Skeletal muscle satellite cell (primary cell): ENCODE data around the gene ZNF579.

Experiments
- H3K27me3 ChIP-seq: 2 replicates; pipeline ENCODE4 v1.7.0; 2013; ENCODE audit warnings: low read length; ENCODE audit not compliant: control insufficient read depth, insufficient read depth
- H3K36me3 ChIP-seq: 2 replicates; pipeline ENCODE4 v1.7.0; 2013; ENCODE audit warnings: mild to moderate bottlenecking, control low read depth, low read length; ENCODE audit not compliant: insufficient read depth
- H3K4me1 ChIP-seq: 2 replicates; pipeline ENCODE4 v1.7.0; 2013; ENCODE audit warnings: low read length; ENCODE audit not compliant: control insufficient read depth, insufficient read depth
- H3K4me2 ChIP-seq: 2 replicates; pipeline ENCODE4 v1.7.0; 2013; ENCODE audit warnings: mild to moderate bottlenecking, low read length
- H3K4me3 ChIP-seq: 2 replicates; pipeline ENCODE4 v1.7.0; 2013; ENCODE audit warnings: low read length
- H3K9ac ChIP-seq: 2 replicates; pipeline ENCODE4 v1.7.0; 2013; ENCODE audit warnings: mild to moderate bottlenecking, low read depth, low read length, moderate library complexity
- H3K9me3 ChIP-seq: replicated peaks from 2 replicates; pipeline ENCODE4 v1.7.0; 2013; ENCODE audit warnings: mild to moderate bottlenecking, control low read depth, low read length

The ZNF579 gene

DNA sequence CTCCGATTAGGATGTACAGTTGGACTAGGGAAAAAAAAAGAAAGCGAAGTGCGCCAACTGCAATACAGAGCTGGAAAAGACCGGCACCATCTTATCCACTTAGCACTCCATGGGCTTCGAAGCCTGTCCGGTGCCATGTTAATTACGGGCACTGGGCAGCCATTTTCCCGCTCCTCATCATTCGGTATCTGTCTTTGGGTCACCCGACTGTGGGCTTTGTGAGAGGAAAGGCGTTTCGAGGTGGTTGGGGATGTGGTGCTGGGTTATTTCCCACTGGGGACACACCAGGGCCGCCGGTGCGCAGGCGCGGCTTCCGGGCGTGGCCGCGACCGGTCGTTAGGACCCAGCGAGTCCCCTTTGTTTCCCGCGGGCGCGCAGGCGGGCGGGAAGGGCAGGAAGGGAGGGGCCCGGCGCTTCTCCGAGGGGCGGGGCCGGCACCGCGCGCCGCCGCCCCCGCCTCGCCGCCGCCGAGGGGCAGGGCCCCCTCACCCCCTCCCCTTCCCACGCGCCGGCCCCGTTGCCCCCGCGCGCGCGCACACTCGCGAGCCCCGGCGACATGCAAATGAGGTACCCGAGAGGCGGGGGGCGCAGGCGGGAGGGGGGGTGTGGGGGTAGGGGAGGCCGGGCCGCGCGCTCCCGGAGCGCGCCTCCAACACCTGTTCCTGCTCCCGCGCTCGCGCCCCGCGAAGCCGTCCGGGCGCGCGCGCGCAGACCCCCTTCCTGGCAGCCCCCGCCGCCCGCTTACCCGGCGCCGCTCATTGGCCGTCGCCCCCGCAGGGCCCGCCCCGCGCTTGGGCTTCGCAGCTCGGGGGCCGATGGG, 19.4 kb upstream of the ZNF579 start, which contains the start of gene ZNF524:
Gene ZNF524 (plus strand): TSS at position 447 of the 820 bp plus-strand sequence. CDS start 1,825 bp downstream, outside the sequence.
- peaks cover 20% of the 10 kb centered on the region for H3K4me1 ChIP-seq
- peaks cover 25% of the 10 kb centered on the region for H3K36me3 ChIP-seq

DNA sequence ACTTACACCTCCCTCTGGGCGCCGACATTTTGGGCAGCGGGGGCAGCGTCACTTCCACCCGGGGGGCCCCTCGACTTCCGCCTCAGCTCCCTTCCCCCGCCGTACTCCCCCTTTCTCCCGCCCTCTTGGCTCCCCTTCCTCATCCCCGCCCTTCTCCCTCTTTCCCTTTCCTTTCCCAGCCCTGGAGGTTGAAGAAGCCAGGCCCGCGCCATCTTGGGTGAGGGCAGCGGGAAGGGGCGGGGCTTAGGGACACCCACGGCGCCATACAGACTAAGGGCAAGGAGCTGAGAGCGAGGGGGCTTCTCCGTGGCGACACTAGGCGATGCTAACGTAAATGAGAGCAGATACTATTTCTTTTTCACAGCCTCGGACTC, 18.8 kb upstream of the ZNF579 start, which contains the start of gene FIZ1:
Gene FIZ1 (minus strand): TSS at position 50 of the 374 bp plus-strand sequence. CDS start 1,652 bp downstream, outside the sequence.
- peaks cover 26% of the 10 kb centered on the region for H3K36me3 ChIP-seq
- peaks cover 16% of the 10 kb centered on the region for H3K4me1 ChIP-seq
- no peaks in the 10 kb centered on the region for H3K9me3 ChIP-seq
- peak within 1 kb of the TSS; percentile 100 for H3K4me3 ChIP-seq
- peak within 1 kb of the TSS; percentile 95 for H3K9ac ChIP-seq
- peak within 1 kb of the TSS; percentile 95 for H3K4me2 ChIP-seq
- H3K27me3 ChIP-seq: no peaks in the 10 kb centered on the region

More for the DNA sequence above, 19.4 kb upstream of the ZNF579 start, which contains the start of gene ZNF524:
- H3K9me3 ChIP-seq: no peaks in the 10 kb centered on the region
- peak within 1 kb of the TSS; percentile 100 for H3K4me3 ChIP-seq
- H3K9ac ChIP-seq: peak within 1 kb of the TSS; percentile 95
- H3K27me3 ChIP-seq: no peaks in the 10 kb centered on the region
- peak within 1 kb of the TSS; percentile 95 for H3K4me2 ChIP-seq

DNA sequence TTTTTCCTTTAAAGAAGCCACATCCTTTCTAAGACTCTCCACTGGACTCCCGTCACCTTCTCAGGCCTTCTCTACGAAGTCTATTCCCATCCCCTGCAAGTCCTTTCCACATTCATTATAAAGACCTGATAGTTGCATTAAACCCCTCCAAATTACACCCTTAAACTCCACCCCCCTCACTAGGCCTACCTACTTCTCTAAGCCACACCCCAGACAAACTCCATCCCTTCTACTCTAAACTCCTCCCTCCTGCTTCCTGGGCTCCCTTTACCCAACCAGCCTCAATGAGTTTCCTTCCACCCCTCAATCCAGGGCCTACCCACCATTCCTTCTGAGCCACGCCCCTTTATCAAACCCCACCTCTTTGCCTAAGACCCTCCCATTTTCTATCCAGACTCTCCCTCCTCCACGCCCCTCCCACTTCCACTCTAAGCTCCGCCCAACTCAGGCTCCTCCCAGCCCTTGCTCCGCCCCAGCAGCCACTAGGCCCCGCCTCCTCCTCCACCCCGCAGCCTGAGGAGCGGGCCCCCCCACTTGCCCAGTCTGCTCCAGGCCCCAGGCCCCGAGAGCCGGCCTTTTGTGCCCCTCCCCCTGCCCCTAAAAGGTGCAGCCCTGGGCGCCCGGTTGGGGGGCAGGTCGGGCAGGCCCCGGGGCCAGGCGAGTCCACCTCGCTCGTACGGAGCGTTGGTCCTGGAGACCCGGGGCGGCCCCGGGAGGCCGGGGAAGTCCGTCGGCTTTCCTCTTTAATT, 18.2 kb upstream of the ZNF579 start:
- Histone ChIP-seq H3K4me1 (peaks cover 14% of the 10 kb centered on the region), H3K27me3 (no peaks in the 10 kb centered on the region), H3K36me3 (peaks cover 26% of the 10 kb centered on the region), H3K9me3 (no peaks in the 10 kb centered on the region), H3K4me2 (peak overlapping the region; percentile 88), H3K4me3 (peak overlapping the region; percentile 100), H3K9ac (peak overlapping the region; percentile 95)

DNA sequence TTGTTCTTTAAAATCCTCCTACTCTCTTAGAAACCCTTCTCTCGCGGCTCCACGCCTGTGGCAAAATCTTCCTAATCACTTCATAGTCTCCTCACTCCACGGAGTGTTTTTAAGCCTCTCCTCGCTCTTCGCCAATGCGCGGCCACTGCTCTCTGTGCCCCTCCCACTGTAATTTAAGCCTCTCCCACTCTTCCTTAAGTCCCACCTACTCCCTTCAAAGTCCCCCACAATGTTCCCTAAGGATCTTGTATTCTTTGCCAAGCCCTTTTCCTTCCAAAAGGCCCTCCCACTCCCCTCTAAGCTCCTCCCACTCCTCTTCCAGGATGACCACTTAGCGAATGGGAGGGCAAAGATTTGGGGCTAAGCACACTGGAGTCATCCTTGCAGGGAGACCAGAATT, 17.4 kb upstream of the ZNF579 start:
- no peaks in the 10 kb centered on the region for H3K27me3 ChIP-seq
- no peaks in the 10 kb centered on the region for H3K9me3 ChIP-seq
- H3K36me3 ChIP-seq: peaks cover 26% of the 10 kb centered on the region
- H3K4me2 ChIP-seq: peak overlapping the region; percentile 88
- H3K4me3 ChIP-seq: no peak overlapping the region
- peaks cover 14% of the 10 kb centered on the region for H3K4me1 ChIP-seq
- no peak overlapping the region for H3K9ac ChIP-seq

DNA sequence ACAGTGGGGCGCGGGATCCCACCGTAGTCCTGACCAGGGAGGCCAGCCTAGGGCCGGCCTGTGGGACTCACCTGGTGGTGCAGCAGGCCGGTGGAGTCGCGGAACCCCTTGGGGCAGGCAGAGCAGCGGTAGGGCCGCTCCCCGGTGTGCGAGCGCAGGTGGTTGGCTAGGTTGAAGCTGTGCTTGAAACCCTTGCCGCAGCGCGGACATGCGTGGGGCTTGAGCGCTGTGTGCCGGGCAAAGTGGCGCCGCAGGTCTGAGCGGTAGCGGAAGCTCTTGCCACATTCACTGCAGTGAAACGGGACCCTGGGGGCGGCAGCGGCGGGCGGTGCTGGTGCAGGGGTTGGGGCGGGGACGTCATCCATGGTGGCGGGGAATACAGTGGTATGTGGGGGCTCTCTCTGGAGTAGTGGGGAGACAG, 16.9 kb upstream of the ZNF579 start:
- H3K9ac ChIP-seq: no peak overlapping the region
- H3K36me3 ChIP-seq: peaks cover 26% of the 10 kb centered on the region

DNA sequence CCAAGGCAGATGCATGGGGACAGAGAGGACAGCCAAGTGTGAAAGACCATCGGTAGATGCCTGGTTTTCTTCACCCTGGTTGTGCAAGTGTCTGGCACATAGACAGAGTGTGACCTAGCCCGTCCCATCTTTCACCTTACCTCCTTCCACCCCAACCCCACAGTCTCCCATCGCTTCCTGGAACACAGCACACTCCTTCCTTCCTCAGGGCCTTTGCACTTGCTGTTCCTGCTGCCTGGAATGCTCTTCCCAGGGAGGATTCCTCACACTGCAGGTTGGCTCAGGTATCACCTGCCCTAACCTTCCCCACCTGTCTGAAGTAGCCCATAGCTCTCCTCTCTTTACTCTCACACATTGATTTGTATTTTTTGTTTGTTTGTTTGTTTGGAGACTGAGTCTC, 15.7 kb upstream of the ZNF579 start:
- no peak overlapping the region for H3K9ac ChIP-seq
- peaks cover 26% of the 10 kb centered on the region for H3K36me3 ChIP-seq
- no peaks in the 10 kb centered on the region for H3K27me3 ChIP-seq
- peaks cover 11% of the 10 kb centered on the region for H3K4me1 ChIP-seq
- no peak overlapping the region for H3K4me2 ChIP-seq
- no peak overlapping the region for H3K4me3 ChIP-seq
- H3K9me3 ChIP-seq: no peaks in the 10 kb centered on the region

More for the DNA sequence above, 16.9 kb upstream of the ZNF579 start:
- Histone ChIP-seq H3K4me3 (no peak overlapping the region), H3K27me3 (no peaks in the 10 kb centered on the region), H3K9me3 (no peaks in the 10 kb centered on the region), H3K4me2 (no peak overlapping the region), H3K4me1 (peaks cover 14% of the 10 kb centered on the region)

DNA sequence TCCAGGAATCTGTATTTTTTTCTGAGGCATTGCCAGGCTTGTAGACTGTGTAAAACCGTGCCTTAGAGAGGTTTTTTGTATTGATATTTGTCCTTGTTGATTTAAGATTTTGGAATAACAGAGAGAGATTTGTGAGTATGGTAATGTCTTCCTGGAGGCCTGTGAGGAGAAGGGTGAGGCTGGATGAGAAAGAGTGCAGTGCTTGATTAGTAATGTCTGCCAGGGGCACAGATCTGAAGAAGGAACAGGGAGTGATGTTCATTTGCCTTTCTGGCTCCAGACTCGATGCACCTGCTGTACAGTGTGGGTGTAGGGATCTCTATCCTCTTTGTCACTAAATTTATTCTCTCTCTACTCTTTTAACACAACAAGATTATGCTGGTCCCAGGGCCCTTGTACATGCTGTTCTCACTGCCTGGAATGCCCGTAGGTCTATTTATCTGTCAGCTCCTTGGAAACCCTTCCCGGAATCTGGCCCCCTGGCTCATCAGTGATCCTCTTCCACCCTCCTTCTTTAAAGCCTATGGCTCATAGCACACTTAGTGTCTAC, 14.4 kb upstream of the ZNF579 start:
- H3K9me3 ChIP-seq: no peaks in the 10 kb centered on the region
- H3K9ac ChIP-seq: no peak overlapping the region
- no peaks in the 10 kb centered on the region for H3K27me3 ChIP-seq
- H3K36me3 ChIP-seq: peaks cover 26% of the 10 kb centered on the region
- H3K4me3 ChIP-seq: no peak overlapping the region
- no peak overlapping the region for H3K4me2 ChIP-seq
- H3K4me1 ChIP-seq: peaks cover 5% of the 10 kb centered on the region

DNA sequence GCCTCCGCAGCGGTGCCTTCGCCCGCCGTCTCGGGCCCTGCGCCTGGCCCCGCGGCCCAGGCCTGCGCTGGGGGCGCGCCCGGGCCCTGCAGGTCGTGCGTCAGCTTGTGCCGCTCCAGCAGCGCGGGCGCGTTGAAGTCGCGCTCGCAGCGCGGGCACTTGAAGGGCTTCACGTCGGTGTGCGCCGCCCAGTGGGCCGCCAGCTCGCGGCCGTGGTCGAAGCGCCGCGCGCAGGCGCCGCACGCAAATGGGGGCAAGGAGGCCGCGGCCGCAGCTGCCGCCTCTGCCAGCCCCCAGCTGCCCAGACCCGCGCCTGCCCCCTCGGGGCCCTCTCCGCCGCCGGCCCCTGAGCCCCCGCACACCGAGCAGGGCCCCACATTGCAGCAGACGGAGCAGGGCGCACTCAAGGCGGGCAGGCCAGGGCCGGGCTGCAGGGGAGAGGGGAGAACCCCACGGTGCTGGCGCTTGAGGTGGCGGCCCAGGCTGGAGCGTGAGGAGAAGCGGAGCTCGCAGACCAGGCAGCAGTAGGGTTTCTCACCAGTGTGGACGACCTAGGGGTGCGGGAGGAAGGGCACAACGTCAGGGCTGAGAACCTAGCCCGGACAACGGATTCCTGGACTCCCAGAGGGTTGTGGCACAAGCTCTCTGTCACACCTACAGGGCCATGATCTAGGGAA, 12.6 kb upstream of the ZNF579 start:
- Histone ChIP-seq H3K36me3 (peaks cover 26% of the 10 kb centered on the region), H3K4me1 (no peaks in the 10 kb centered on the region), H3K9ac (no peak overlapping the region), H3K4me3 (no peak overlapping the region), H3K9me3 (no peaks in the 10 kb centered on the region), H3K4me2 (no peak overlapping the region), H3K27me3 (no peaks in the 10 kb centered on the region)

DNA sequence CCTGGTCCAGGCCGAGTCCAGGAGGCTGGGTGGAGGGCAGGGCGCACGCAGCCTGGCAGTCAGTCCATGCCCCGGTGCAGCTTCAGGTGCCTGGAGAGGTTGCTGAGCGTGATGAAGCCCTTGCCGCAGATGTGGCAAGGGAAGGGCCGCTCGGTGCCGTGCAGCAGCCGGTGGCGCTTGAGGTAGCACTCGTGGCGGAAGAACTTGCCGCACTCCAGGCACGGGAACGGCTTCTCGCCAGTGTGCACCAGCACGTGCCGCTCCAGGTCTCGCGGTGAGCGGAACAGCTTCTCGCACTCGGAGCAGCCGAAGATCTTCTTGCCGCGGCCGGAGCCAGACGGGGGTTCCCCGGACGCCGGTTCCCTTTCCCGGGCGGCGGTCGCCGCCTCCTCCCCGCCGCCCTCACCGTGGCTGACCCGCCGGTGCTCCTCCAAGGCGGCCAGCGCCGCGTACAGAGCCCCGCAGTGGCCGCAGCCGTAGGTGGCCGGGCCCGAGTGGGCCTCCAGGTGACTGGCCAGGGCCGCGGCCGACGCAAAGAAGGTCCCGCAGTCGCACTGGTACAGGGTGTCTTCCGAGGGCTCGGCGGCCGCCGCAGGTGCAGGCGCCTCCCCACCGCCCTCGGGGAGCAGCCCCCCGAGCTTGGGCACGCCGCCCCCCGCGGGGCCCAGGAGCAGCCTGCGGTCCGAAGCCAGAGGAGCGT, 11.9 kb upstream of the ZNF579 start:
- Histone ChIP-seq H3K9me3 (no peaks in the 10 kb centered on the region), H3K4me3 (no peak overlapping the region), H3K4me1 (no peaks in the 10 kb centered on the region), H3K9ac (no peak overlapping the region), H3K27me3 (no peaks in the 10 kb centered on the region), H3K36me3 (peaks cover 22% of the 10 kb centered on the region), H3K4me2 (no peak overlapping the region)

DNA sequence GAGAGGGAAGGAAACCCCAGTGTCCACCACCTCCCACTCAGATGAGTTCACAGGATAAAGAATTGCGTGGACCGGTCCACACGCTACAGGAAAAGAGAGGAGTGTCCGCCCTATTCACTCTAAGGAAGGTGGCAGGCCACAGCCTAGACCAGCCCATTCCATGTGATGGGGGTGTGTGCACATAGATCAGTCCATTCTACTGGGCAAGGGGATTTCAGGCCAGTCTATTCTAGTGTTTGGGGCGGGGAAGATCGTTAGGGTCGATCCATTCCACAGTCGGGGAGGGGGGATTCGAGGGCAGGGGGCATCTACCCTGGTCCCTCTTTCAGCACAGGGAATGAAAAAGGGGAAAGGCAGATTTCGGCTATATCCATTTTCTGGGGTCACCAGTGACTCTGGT, 10.9 kb upstream of the ZNF579 start:
- Histone ChIP-seq H3K9me3 (no peaks in the 10 kb centered on the region), H3K27me3 (no peaks in the 10 kb centered on the region), H3K9ac (no peak overlapping the region)

More for the DNA sequence above, 10.9 kb upstream of the ZNF579 start:
- H3K4me3 ChIP-seq: no peak overlapping the region
- no peak overlapping the region for H3K4me2 ChIP-seq
- H3K36me3 ChIP-seq: peaks cover 15% of the 10 kb centered on the region
- H3K4me1 ChIP-seq: peaks cover 7% of the 10 kb centered on the region
